HG02759 (cell line): ENCODE results near the gene RSRC1.
A peak's percentile ranks its signal among the peaks of the same experiment; 100 is the strongest.
"Not testable (repeated sequence)": the region's sequence is repeated elsewhere in the genome, so short reads cannot be mapped to it uniquely, and the experiment has no call there.

Source experiments
- ATAC-seq: cut with Tn5 transposase; IDR thresholded peaks from one replicate; pipeline ENCODE4 v1.9.1; 2021; ENCODE audit warnings: mild to moderate bottlenecking, moderate library complexity; ENCODE audit not compliant: unreplicated experiment

The RSRC1 gene

GRCh38 chr3:158217992-158218391 is 108.1 kb downstream of the RSRC1 start:
- ATAC-seq = no peak

- no peak for ATAC-seq
Observed at GRCh38 chr3:158220575-158220974, 110.7 kb downstream of the RSRC1 start.

- ATAC-seq = no peak
Observed at GRCh38 chr3:158221426-158221825, 111.5 kb downstream of the RSRC1 start.

- no peak for ATAC-seq
Observed at GRCh38 chr3:158226429-158226828, 116.5 kb downstream of the RSRC1 start.

GRCh38 chr3:158228942-158229341 is 119.1 kb downstream of the RSRC1 start:
- not testable (repeated sequence) for ATAC-seq

- ATAC-seq = no peak
Observed at GRCh38 chr3:158233791-158234190, 123.9 kb downstream of the RSRC1 start.

GRCh38 chr3:158244274-158244673 is 134.4 kb downstream of the RSRC1 start:
- no peak for ATAC-seq

- ATAC-seq = no peak
Observed at GRCh38 chr3:158247288-158247687, 137.4 kb downstream of the RSRC1 start.

GRCh38 chr3:158248261-158248660 is 138.4 kb downstream of the RSRC1 start:
- ATAC-seq = no peak

- ATAC-seq = peak; percentile 54
Observed at GRCh38 chr3:158249183-158249582, 139.3 kb downstream of the RSRC1 start.

GRCh38 chr3:158258619-158259018 is 148.7 kb downstream of the RSRC1 start:
- ATAC-seq = no peak

- no peak for ATAC-seq
Observed at GRCh38 chr3:158260392-158260791, 150.5 kb downstream of the RSRC1 start.

GRCh38 chr3:158261371-158261991 is 151.6 kb downstream of the RSRC1 start:
- no peak for ATAC-seq

GRCh38 chr3:158264894-158265293 is 155.0 kb downstream of the RSRC1 start:
- ATAC-seq = no peak

GRCh38 chr3:158267015-158267414 is 157.1 kb downstream of the RSRC1 start:
- no peak for ATAC-seq

GRCh38 chr3:158269942-158270341 is 160.1 kb downstream of the RSRC1 start:
- no peak for ATAC-seq

GRCh38 chr3:158272081-158272480 is 162.2 kb downstream of the RSRC1 start:
- no peak for ATAC-seq

- ATAC-seq = no peak
Observed at GRCh38 chr3:158273656-158274055, 163.8 kb downstream of the RSRC1 start.

- no peak for ATAC-seq
Observed at GRCh38 chr3:158278187-158278586, 168.3 kb downstream of the RSRC1 start.

- ATAC-seq = no peak
Observed at GRCh38 chr3:158279609-158280008, 169.7 kb downstream of the RSRC1 start.

GRCh38 chr3:158295771-158296170 is 185.9 kb downstream of the RSRC1 start:
- no peak for ATAC-seq

- no peak for ATAC-seq
Observed at GRCh38 chr3:158297940-158298339, 188.1 kb downstream of the RSRC1 start.

GRCh38 chr3:158308236-158308928 is 198.5 kb downstream of the RSRC1 start:
- ATAC-seq = no peak
